Measurements from ENCODE around the gene SERINC5.

DNA sequence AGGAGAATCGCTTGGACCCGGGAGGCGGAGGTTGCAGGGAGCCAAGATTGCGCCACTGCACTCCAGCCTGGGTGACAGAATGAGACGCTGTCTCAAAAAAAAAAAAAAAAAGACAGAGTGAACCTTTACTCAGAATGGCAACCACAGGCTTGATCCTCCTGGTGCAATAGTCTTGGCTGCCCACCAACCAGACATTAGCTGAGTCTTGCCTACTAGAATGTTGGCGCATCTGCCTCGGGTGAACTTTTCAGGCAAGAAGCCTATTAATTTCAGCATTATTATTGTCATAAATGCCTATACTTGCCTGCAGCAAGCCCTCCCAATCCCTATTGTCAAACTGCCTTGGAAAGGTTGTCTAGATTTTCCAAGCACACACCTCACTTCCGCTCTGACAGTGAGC, 4.2 kb downstream of the SERINC5 start:
- no peak for TF ChIP-seq SP1 (IDR thresholded peaks at IDR 0.05)
- no peak for TF ChIP-seq FOXA1 (IDR thresholded peaks at IDR 0.05)
- TF ChIP-seq L3MBTL2 (conservative IDR thresholded peaks at IDR 0.05): no peak
- no peak for TF ChIP-seq BHLHE40 (IDR thresholded peaks at IDR 0.05; ENCODE audit: borderline replicate concordance)
- no peak for TF ChIP-seq NFRKB (IDR thresholded peaks at IDR 0.05)
- TF ChIP-seq ZNF384 (IDR thresholded peaks at IDR 0.05): no peak
- TF ChIP-seq HDGF (IDR thresholded peaks at IDR 0.05; ENCODE audit: borderline replicate concordance): no peak
- TF ChIP-seq ELF4 (IDR thresholded peaks at IDR 0.05): no peak
- no peak for TF ChIP-seq LEF1 (IDR thresholded peaks at IDR 0.05; ENCODE audit: borderline replicate concordance)
- TF ChIP-seq CTBP1 (IDR thresholded peaks at IDR 0.05; ENCODE audit: borderline replicate concordance): no peak
- TF ChIP-seq TARDBP (IDR thresholded peaks at IDR 0.05): no peak
- TF ChIP-seq FOXK2 (IDR thresholded peaks at IDR 0.05): no peak
- no peak for TF ChIP-seq FOXM1 (IDR thresholded peaks at IDR 0.05; ENCODE audit: borderline replicate concordance)
- TF ChIP-seq SUZ12 (IDR thresholded peaks at IDR 0.05): no peak

Data from HEK293T (cell line).